Activated T-helper 2 cell treated with anti-CD3 and anti-CD28 coated beads, Interferon-gamma antibody, Interleukin-2, Interleukin-4, amounts not matched to agents 10 μg/mL and 5 μg/mL and 100 μg/mL, durations not matched to agents 14 hours and 24 hours and 36 hours (primary cell): ENCODE data around the gene NFYC. TPM values are rescaled to one million over a fixed set of nuclear protein-coding genes. Genes with fewer than 3 reads are reported as not detected.

Source experiments
- DNase-seq: peaks from one replicate; pipeline ENCODE4 v3.0.0; 2021; ENCODE audit warnings: low spot score
- H3K27ac Mint-ChIP-seq: one replicate; pipeline ENCODE4 v1.8.0; 2021; ENCODE audit warnings: mixed read lengths
- H3K27me3 Mint-ChIP-seq: one replicate; pipeline ENCODE4 v1.8.0; 2021; ENCODE audit warnings: low read depth, mixed read lengths
- H3K36me3 Mint-ChIP-seq: one replicate; pipeline ENCODE4 v1.8.0; 2021; ENCODE audit warnings: low read depth, mixed read lengths
- H3K4me1 Mint-ChIP-seq: one replicate; pipeline ENCODE4 v1.8.0; 2021; ENCODE audit warnings: low read depth, mixed read lengths
- H3K4me3 Mint-ChIP-seq: one replicate; pipeline ENCODE4 v1.8.0; 2021; ENCODE audit warnings: low read depth, mild to moderate bottlenecking, moderate library complexity, mixed read lengths
- H3K9me3 Mint-ChIP-seq: one replicate; pipeline ENCODE4 v1.8.0; 2021; ENCODE audit warnings: mixed read lengths
- intact Hi-C: fragments of 100-400 bp; cut with micrococcal nuclease; formaldehyde crosslinking; loops from one replicate; pipeline ENCODE4 v1.15.1; 2023
- total RNA-seq: library from RNA; stranded (reverse); gene quantifications from 2 replicates; pipeline ENCODE4 v1.2.3, GENCODE V29; 2022

Gene NFYC
- total RNA-seq, 1 donor from 2014 or later, result 68.4 TPM

DNA sequence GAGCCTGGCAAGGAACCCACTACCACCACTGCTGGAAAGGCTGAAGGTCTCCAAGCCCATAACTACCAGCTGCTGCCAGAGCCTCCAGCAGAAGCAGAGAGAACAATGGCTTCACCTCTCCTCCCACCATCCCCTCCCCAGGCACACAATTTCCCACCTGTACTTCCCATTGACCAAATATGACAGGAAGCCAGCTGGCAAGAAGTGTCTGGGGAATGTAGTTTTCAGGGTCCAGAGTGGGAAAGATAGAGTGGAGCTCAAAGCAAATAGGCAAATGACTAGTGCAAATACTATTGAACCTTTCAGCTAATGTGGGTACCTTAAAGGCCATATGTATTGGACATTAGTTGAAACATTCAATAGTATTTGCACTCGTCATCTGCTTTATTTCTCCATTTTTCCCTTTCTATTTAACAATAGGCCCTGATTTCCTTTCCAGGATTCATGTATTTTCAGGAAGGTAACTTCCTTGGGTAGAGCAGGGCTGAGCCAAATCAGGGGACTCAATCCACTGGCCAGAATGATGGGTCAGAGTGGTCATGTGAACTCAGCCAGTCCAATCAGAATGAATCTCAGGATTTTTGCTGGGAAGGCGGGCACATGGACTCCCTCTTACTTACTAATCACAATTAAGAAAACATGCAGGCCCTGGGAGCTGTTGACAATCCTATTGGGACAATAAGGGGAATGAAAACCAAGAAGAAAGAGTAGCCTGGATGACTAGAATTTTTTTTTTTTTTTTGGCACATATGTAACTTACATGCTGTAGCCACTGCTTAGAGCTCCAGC, 12.1 kb upstream of the NFYC start:
- intact Hi-C loops, result no loop called here
- DNase-seq, result no peak
- Mint-ChIP-seq H3K9me3 (peaks cover 3% of the 10 kb centered on the region), H3K4me1 (no peaks in the 10 kb centered on the region), H3K36me3 (peaks cover 2% of the 10 kb centered on the region), H3K27ac (no peak overlapping the region), H3K4me3 (no peak overlapping the region), H3K27me3 (no peaks in the 10 kb centered on the region)

DNA sequence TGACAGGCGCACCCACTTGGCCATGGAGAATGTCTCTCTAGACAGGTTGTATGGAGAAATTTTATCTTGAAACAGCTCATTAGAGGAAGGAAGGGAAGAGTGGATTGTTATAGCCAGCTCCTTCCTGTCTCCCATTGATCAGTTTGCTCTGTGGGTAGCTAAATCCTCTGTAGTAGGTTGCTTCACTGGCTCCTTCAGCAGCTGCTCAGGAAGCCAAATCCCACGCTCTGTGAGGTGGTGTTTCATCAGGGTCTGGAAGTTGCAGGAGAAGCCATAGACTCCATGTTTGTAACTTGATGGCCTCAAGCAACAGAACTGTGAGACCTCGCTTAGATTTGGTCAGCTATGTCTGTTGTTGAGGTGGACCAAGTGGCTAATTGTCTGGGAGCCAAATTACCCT, 6.8 kb upstream of the NFYC start:
- Mint-ChIP-seq H3K27me3 (no peaks in the 10 kb centered on the region), H3K4me3 (no peak overlapping the region), H3K4me1 (peaks cover 7% of the 10 kb centered on the region), H3K27ac (no peak overlapping the region), H3K9me3 (peaks cover 3% of the 10 kb centered on the region), H3K36me3 (peaks cover 32% of the 10 kb centered on the region)
- intact Hi-C loops, result no loop called here
- DNase-seq, result no peak

DNA sequence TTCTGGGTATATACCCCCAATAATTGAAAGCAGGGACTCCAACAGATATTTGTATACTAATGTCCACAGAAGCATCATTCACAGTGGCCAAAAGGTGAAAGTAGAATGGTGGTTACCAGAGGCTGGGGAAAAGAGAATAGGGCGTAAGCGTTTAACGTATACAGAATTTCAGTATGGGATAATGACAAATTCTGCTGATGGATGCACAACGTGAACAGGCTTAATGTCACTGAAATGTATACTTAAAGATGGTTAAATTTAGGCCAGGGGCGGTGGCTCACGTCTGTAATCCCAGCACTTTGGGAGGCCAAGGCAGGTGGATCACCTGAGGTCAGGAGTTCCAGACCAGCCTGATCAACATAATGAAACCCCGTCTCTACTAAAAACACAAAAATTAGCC, 4.4 kb upstream of the NFYC start:
- intact Hi-C loops, result no loop called here
- no peak overlapping the region for H3K27ac Mint-ChIP-seq
- H3K27me3 Mint-ChIP-seq, result no peaks in the 10 kb centered on the region
- peaks cover 40% of the 10 kb centered on the region for H3K36me3 Mint-ChIP-seq
- DNase-seq, result no peak
- peaks cover 21% of the 10 kb centered on the region for H3K4me1 Mint-ChIP-seq
- peaks cover 3% of the 10 kb centered on the region for H3K9me3 Mint-ChIP-seq
- H3K4me3 Mint-ChIP-seq, result no peak overlapping the region

DNA sequence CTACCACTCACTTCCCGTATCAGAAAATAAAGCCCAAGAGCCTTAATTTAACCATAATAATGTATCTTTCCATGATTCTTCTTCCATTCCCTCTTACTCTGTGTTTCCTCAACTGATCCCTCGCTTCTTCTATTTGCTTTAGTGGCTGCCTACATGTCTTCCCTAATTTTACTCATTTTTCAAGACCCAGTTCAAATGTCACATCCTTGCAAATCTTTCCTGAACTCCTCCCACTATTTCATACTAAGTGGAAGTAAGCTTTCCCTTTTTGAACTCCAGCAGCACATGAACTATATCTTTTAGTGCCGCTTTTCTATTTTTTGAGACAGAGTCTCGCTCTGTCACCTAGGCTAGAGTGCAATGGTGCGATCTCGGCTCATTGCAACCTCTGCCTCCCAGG, 3.8 kb upstream of the NFYC start:
- H3K27me3 Mint-ChIP-seq, result no peaks in the 10 kb centered on the region
- DNase-seq, result no peak
- intact Hi-C loops, result no loop called here
- H3K4me3 Mint-ChIP-seq, result no peak overlapping the region
- no peak overlapping the region for H3K27ac Mint-ChIP-seq
- H3K36me3 Mint-ChIP-seq, result peaks cover 46% of the 10 kb centered on the region
- H3K9me3 Mint-ChIP-seq, result peaks cover 3% of the 10 kb centered on the region
- H3K4me1 Mint-ChIP-seq, result peaks cover 27% of the 10 kb centered on the region

DNA sequence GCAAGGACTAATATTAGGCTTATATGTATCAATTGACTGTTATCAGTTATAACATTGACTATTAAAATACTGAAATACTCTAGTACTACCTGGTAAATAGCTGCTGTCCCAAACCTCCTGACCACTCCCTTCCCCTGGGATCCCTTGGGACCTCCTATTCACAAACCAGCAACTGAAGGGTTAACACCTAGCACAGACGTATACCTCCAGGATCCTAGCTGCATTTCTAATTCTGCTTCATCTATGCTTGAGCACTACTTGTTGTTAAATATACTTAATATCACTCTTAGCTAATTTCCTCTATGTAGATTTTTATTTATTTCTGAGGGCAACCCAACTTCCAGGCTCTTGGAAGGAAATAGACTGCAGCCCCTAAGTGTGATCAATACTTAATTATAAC, 1.8 kb upstream of the NFYC start:
- Mint-ChIP-seq H3K27ac (no peak overlapping the region), H3K4me3 (no peak overlapping the region), H3K9me3 (no peaks in the 10 kb centered on the region), H3K4me1 (peaks cover 44% of the 10 kb centered on the region), H3K36me3 (peaks cover 43% of the 10 kb centered on the region), H3K27me3 (no peaks in the 10 kb centered on the region)
- no peak for DNase-seq
- intact Hi-C loops, result loop anchor here (5.0 to 10.0 kb wide), 5 partner anchors 175 to 645 kb away; partner anchors contain the start of genes CAP1, CITED4, SMAP2 and TMCO2

DNA sequence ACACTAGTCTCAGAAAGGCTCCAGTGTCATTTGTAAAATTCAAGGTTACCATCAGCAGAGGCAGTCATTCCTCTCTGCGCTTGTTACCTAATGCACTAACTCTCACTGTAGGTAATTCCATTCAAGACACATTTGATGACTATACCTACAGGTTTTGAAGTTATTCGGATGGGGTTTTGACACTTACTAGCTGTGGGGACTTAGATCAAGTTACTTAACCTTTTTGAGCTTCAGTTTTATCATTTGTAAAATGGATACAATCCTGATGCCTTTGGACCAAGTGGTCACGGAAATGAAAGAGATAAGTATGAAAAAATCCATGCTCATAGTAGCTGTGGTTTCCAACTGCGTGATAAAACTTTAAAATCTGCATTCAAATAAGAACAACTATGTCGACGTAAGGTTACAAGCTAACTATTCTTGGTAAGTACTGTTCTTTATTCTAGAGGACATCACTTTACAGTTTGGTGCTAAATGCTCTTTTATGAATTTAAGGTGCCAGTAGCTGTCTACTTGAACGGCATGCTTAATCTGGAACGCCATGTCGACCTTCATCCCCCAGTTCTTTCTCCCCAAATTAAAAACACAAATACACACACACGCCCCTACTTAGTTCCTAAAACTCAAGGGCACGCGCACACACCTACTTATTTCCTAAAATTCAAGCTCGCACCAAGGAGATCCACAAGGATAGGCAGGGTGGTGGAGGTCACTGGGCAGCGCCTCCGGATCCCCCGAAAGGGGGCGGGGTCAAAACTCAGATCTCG, 550 bp upstream of the NFYC start:
- H3K4me1 Mint-ChIP-seq, result peaks cover 49% of the 10 kb centered on the region
- no peaks in the 10 kb centered on the region for H3K9me3 Mint-ChIP-seq
- peak overlapping the region; percentile 97 for H3K27ac Mint-ChIP-seq
- H3K36me3 Mint-ChIP-seq, result peaks cover 32% of the 10 kb centered on the region
- H3K4me3 Mint-ChIP-seq, result peak overlapping the region; percentile 89
- intact Hi-C loops, result loop anchor here (1.0 to 10.0 kb wide), 6 partner anchors 26 to 646 kb away; partner anchors contain the start of genes CAP1, CITED4, RIMS3 and SMAP2
- no peak for DNase-seq
- no peaks in the 10 kb centered on the region for H3K27me3 Mint-ChIP-seq

DNA sequence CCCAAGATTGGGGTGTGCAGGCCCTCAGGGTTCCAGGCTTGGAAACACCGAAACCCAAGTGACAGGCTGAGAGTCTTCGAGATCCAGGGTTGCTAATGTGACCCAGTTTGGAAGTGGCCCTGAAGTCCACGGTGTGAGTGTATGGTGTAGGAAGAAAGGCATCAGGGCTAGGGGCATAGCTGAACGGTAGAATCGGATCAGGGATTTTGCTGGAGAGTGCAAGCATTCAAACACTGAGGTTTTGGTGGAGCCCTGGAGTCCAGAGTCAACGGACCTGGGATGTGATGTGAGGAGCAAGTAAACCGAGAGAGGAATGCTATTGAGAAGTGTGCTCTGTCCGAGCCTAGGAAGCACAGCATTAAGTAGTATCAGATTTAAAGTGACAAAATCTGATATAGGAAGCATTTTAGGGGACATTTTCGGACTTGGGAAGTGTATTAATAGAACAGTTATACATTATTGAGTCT, 958 bp downstream of the NFYC start:
- peak overlapping the region; percentile 89 for H3K4me3 Mint-ChIP-seq
- peak overlapping the region; percentile 97 for H3K27ac Mint-ChIP-seq
- intact Hi-C loops, result loop anchor here (1.0 to 10.0 kb wide), 8 partner anchors 16 to 648 kb away; partner anchors contain the start of genes CAP1, CITED4, SMAP2 and TMCO2
- H3K27me3 Mint-ChIP-seq, result no peaks in the 10 kb centered on the region
- peaks cover 60% of the 10 kb centered on the region for H3K4me1 Mint-ChIP-seq
- H3K36me3 Mint-ChIP-seq, result peaks cover 36% of the 10 kb centered on the region
- DNase-seq, result no peak
- H3K9me3 Mint-ChIP-seq, result no peaks in the 10 kb centered on the region

DNA sequence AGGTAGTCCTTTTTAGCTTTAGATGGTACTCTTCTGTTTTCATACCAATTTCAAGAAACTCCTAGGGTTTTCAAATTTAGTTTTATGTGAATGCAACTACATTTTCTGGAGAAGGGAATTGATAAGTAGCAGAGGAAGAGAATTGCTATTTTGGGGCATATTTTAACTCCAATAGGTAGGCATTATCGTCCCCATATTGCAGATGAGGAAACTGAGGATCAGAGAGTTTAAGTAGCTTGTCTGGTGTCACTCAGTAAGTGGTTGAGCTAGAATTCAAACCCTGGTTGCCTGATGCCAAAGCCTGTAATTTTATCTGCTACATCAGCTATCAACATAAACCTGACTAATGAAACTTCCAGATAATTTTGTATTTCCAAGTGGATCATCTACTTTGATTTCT, 1.9 kb downstream of the NFYC start:
- DNase-seq, result no peak
- H3K4me3 Mint-ChIP-seq, result peak overlapping the region; percentile 89
- no peaks in the 10 kb centered on the region for H3K9me3 Mint-ChIP-seq
- H3K27me3 Mint-ChIP-seq, result no peaks in the 10 kb centered on the region
- H3K4me1 Mint-ChIP-seq, result peaks cover 60% of the 10 kb centered on the region
- peaks cover 38% of the 10 kb centered on the region for H3K36me3 Mint-ChIP-seq
- intact Hi-C loops, result loop anchor here (2.0 to 10.0 kb wide), 6 partner anchors 49 to 649 kb away; partner anchors contain the start of genes CAP1, CITED4, SMAP2 and TMCO2
- no peak overlapping the region for H3K27ac Mint-ChIP-seq

DNA sequence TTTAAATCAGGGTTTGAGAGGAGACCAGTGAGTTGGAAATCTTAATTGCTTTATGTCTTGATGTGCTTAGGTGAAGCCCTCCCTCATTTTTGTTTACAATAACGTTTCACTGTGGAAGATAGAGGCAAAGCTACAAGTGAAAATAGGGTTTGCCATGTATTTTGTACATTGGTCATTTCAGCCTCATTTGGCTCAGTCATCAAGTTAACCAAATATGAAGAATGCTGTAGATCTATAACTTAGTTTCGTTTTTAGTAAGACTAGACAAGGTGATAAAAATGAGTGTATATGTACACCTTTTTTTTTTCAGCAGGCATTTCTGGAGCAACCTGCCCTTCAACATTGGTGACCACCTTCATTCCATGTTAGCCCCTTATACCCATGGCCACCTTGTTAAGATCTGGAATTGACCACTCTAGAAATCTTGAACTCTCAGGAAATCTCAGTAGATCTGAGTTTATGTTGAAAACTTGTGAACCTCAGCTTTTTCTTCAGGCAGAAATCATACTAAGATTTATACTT, 2.9 kb downstream of the NFYC start:
- Mint-ChIP-seq H3K4me1 (peaks cover 64% of the 10 kb centered on the region), H3K4me3 (peak overlapping the region; percentile 89), H3K27me3 (no peaks in the 10 kb centered on the region), H3K36me3 (peaks cover 42% of the 10 kb centered on the region), H3K27ac (peak overlapping the region; percentile 78), H3K9me3 (no peaks in the 10 kb centered on the region)
- intact Hi-C loops, result loop anchor here (2.0 to 10.0 kb wide), 6 partner anchors 70 to 650 kb away; partner anchors contain the start of genes CAP1, CITED4, SMAP2 and TMCO2
- DNase-seq, result no peak

DNA sequence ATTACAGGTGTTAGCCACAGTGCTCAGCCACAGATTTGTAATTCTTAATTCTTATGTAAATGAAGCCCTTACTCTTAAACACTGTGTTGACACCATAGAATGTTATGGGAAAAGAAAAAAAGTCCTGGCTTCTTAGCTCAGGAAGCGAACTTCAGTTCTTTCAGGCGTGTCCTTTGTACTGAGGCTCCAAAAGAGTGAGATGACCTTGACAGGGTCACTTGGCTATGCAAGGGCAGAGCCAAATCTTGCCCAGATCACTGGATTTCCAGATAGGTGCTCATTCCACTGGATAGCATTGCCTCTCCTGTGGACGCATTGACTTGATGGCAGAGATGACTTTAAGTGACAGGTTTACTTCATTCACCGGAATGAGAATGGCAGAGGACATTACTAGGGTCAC, 4.8 kb downstream of the NFYC start:
- Mint-ChIP-seq H3K27ac (no peak overlapping the region), H3K36me3 (peaks cover 40% of the 10 kb centered on the region), H3K9me3 (no peaks in the 10 kb centered on the region), H3K4me3 (no peak overlapping the region), H3K4me1 (peaks cover 51% of the 10 kb centered on the region), H3K27me3 (no peaks in the 10 kb centered on the region)
- intact Hi-C loops, result loop anchor here (10.0 kb wide), 3 partner anchors 169 to 651 kb away; partner anchors contain the start of genes CAP1, CITED4 and TMCO2
- DNase-seq, result no peak

DNA sequence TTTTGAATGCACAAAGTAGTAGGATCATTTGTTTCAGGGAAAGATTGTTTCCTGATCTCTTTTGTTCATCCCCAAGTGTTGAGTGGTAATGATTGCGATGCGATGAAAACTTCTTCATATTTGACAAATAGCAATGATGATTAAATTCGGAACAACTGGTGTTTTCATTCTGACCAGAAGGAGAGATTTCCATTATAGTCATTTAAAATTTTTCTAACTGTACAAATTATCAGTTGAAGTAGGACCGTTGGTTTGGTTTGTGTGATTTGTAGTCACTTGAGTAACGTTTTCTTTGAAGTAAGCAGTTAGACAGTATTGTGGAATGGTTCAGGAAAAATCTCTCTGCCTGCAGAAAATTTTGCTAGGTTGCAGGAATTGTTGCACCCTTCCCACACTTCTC, 5.9 kb downstream of the NFYC start:
- Mint-ChIP-seq H3K4me1 (peaks cover 50% of the 10 kb centered on the region), H3K4me3 (no peak overlapping the region), H3K36me3 (peaks cover 37% of the 10 kb centered on the region), H3K27ac (no peak overlapping the region), H3K27me3 (no peaks in the 10 kb centered on the region), H3K9me3 (no peaks in the 10 kb centered on the region)
- no peak for DNase-seq
- intact Hi-C loops, result loop anchor here (10.0 kb wide), 3 partner anchors 167 to 653 kb away; partner anchors contain the start of genes CAP1, CITED4 and TMCO2

DNA sequence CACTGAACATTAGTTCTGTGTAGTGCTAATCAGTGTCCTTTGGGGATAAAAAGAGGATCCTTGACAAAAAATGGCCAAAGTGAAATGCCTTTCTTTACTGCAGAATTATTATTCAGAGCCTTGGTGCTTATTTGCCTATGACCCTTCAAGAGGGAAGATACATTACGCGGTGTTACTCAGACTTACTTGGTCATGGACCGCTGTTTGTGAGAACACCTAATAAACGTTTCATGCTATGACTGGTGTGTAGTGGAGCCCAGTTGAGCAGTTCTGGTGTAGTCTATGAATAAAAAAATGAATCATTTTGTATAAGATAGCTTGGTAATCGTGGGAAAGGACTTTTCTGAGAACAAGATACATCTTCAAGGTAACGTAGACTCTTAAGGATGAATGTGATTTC, 8.3 kb downstream of the NFYC start:
- H3K27me3 Mint-ChIP-seq, result no peaks in the 10 kb centered on the region
- H3K4me1 Mint-ChIP-seq, result peaks cover 42% of the 10 kb centered on the region
- no peaks in the 10 kb centered on the region for H3K9me3 Mint-ChIP-seq
- DNase-seq, result no peak
- no peak overlapping the region for H3K27ac Mint-ChIP-seq
- no peak overlapping the region for H3K4me3 Mint-ChIP-seq
- peaks cover 40% of the 10 kb centered on the region for H3K36me3 Mint-ChIP-seq
- intact Hi-C loops, result loop anchor here (1.0 to 10.0 kb wide), 4 partner anchors 10 to 655 kb away; partner anchors contain the start of genes CAP1, CITED4 and TMCO2
